Stimulated activated naive CD8-positive, alpha-beta T cell treated with anti-CD3 and anti-CD28 coated beads, Interleukin-15, amount 100 ng/mL, for 72 hours (primary cell): ENCODE results near the gene KAZN.

ENCODE experiments used
- ATAC-seq: fragments of 150-1000 bp; cut with Tn5 transposase; 2 replicates; pipeline ENCODE4 v1.10.0; 2021; ENCODE audit warnings: mild to moderate bottlenecking, moderate library complexity
- DNase-seq, 2 donors: peaks; one replicate each; pipeline ENCODE4 v3.0.0; 2021 to 2022
- H3K27ac Mint-ChIP-seq, 2 donors: one replicate each; pipeline ENCODE4 v1.8.0; 2022; ENCODE audit warnings: mild to moderate bottlenecking in 2 of 2, mixed read lengths in 2 of 2, moderate library complexity in 2 of 2
- H3K27me3 Mint-ChIP-seq: one replicate; pipeline ENCODE4 v1.8.0; 2022; ENCODE audit warnings: mixed read lengths
- H3K4me1 Mint-ChIP-seq: one replicate; pipeline ENCODE4 v1.8.0; 2022; ENCODE audit warnings: mild to moderate bottlenecking, mixed read lengths
- H3K4me3 Mint-ChIP-seq, 2 donors: one replicate each; pipeline ENCODE4 v1.8.0; 2022; ENCODE audit warnings: mild to moderate bottlenecking in 2 of 2, mixed read lengths in 2 of 2, moderate library complexity in 1 of 2
- H3K9me3 Mint-ChIP-seq, 2 donors: one replicate each; pipeline ENCODE4 v1.8.0; 2022; ENCODE audit warnings: mixed read lengths in 2 of 2

KAZN gene

DNA sequence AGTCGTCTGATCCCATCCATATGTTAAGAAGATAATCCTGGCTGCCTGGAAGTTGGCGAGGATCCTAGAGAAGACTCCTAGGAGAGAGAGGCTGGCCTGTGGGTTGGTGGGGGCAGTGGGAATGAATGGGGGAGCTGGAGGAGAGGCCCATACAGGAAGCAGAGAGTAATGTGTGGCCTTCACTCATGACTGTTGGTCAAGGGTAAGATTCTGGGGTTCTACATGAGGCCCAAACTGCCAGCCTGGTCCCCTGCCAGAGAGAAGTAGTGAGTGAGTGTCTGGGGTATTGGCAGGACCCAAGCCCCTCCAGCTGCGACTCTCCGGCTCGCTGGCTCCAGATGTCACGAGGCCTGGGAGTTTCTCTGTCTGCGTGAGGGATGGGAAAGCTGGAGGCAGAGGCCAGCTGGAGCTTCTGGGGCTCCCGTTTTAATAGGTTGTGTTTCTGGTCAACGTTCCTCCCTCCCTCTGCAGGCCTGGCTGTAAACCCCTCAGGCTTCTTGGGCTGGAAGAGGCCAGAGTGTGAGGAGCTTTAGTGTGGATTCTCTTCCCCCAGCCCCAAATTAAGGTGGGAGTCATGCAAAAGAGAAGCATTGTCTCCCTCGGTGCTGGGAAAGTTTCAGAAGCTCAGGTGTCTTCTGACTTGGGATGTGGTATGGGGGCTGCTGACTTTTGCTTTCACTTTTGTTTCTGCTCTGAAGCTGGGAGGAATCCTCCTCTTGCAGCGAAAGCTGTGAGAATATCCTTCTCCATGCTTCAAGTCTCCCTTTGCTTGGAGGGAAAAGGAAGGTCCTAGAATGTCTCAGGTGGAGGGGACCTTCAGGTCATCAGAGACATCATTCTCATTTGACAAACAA lies 557.6 kb downstream of the KAZN start:
- Mint-ChIP-seq H3K27ac (peak overlapping the region in 1 of 2 donors; percentile 79), H3K9me3 (no peaks in the 10 kb centered on the region), H3K27me3 (peaks cover 61% of the 10 kb centered on the region), H3K4me1 (peaks cover 35% of the 10 kb centered on the region), H3K4me3 (peak overlapping the region; percentile 21 to 56)
- no peak for DNase-seq
- ATAC-seq, result peak; percentile 42

DNA sequence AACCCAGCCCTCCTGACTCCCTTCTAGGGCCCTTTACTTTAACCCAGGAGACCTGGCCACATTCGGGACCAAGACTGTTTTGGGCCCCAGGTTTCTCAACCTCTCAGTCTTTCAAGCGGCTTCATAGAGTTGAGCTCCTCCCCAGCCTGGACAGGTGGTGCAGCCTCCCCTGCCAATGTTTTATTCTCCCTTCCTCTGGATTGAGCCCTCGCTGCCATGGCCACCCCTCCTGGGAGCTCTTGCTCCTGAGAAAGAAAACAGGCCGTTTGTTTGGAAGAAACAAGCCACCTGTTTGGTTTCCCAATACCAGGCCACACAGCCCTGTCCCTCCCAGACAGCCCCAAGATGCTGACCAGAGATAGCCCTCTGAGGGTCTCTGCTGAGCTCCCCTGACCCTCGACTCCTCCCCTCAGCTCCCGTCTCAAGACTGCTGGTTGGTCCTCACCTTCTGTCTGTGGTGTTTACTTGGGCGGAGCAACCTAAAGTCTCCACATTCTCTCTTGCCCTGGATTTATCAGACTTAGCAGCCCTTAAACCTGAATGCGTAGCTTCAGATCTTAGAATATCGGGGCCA lies 558.4 kb downstream of the KAZN start:
- no peaks in the 10 kb centered on the region for H3K9me3 Mint-ChIP-seq
- peaks cover 53% of the 10 kb centered on the region for H3K27me3 Mint-ChIP-seq
- H3K4me3 Mint-ChIP-seq, result peak overlapping the region in 1 of 2 donors; percentile 55
- ATAC-seq (no peak), DNase-seq (no peak)
- no peak overlapping the region for H3K27ac Mint-ChIP-seq
- peaks cover 35% of the 10 kb centered on the region for H3K4me1 Mint-ChIP-seq

- H3K9me3 Mint-ChIP-seq, result no peaks in the 10 kb centered on the region
- H3K4me3 Mint-ChIP-seq, result no peak overlapping the region
- H3K27me3 Mint-ChIP-seq, result peaks cover 44% of the 10 kb centered on the region
- ATAC-seq (no peak), DNase-seq (no peak)
- H3K27ac Mint-ChIP-seq, result no peak overlapping the region
- peaks cover 33% of the 10 kb centered on the region for H3K4me1 Mint-ChIP-seq
These were observed 559.3 kb downstream of the KAZN start for GRCh38 chr1:15157524-15158399.

GRCh38 chr1:15158506-15159165 lies 560.2 kb downstream of the KAZN start:
- H3K9me3 Mint-ChIP-seq, result no peaks in the 10 kb centered on the region
- no peak overlapping the region for H3K4me3 Mint-ChIP-seq
- ATAC-seq, result no peak
- H3K4me1 Mint-ChIP-seq, result peaks cover 34% of the 10 kb centered on the region
- peaks cover 38% of the 10 kb centered on the region for H3K27me3 Mint-ChIP-seq
- no peak for DNase-seq
- H3K27ac Mint-ChIP-seq, result peak overlapping the region in 1 of 2 donors; percentile 7

DNA sequence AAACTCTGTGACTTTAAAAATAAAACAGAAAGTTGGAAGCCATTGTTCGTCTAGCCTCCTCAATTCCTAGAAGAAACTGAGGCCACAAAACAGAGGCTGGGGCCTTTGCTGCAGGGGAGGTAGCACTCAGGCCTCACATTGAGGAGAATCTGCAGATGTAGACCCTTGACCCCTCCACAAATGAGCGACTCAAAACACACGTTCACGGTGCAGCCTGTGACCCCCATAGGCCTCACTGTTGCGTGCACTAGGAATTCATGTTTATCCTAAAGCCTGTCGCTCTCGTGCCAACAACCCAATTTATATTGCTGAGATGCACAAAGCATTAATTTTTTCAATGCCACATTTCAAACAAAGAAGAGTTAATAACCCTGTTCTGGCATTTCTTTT lies 560.7 kb downstream of the KAZN start:
- H3K4me3 Mint-ChIP-seq, result no peak overlapping the region
- no peaks in the 10 kb centered on the region for H3K9me3 Mint-ChIP-seq
- peaks cover 32% of the 10 kb centered on the region for H3K4me1 Mint-ChIP-seq
- H3K27ac Mint-ChIP-seq, result no peak overlapping the region
- no peak for DNase-seq
- peaks cover 34% of the 10 kb centered on the region for H3K27me3 Mint-ChIP-seq
- ATAC-seq, result no peak

DNA sequence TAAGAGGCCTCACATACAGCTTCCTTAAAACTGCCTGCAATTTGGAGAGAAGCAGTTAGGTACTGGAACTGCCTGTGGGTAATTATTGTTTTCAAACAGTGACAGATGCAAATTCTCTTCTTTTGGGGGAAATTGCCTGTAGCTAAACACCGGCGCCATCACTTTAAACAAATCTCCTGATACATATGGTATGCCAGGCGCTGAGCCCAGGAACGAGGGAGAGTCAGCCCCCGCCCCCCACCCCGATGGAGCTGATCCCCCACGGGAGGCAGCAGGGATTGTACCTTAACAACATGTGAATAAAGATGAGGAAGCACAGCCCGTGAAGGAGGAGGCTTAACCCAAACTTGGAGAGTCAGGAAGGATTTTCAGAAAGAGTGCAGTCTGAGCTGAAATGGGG lies 562.1 kb downstream of the KAZN start:
- peaks cover 22% of the 10 kb centered on the region for H3K4me1 Mint-ChIP-seq
- ATAC-seq, result no peak
- H3K4me3 Mint-ChIP-seq, result no peak overlapping the region
- H3K27me3 Mint-ChIP-seq, result peaks cover 19% of the 10 kb centered on the region
- H3K27ac Mint-ChIP-seq, result peak overlapping the region in 1 of 2 donors; percentile 72
- H3K9me3 Mint-ChIP-seq, result no peaks in the 10 kb centered on the region
- DNase-seq, result no peak

- peaks cover 17% of the 10 kb centered on the region for H3K4me1 Mint-ChIP-seq
- DNase-seq (no peak), ATAC-seq (no peak)
- H3K9me3 Mint-ChIP-seq, result no peaks in the 10 kb centered on the region
- H3K27me3 Mint-ChIP-seq, result peaks cover 37% of the 10 kb centered on the region
- H3K4me3 Mint-ChIP-seq, result no peak overlapping the region
- H3K27ac Mint-ChIP-seq, result no peak overlapping the region
These were observed 568.9 kb downstream of the KAZN start for GRCh38 chr1:15167386-15167785.
